ENCODE measurements around the gene ZNF576. TPM values are rescaled to one million over a fixed set of nuclear protein-coding genes. Genes with fewer than 3 reads are reported as not detected.

The ZNF576 gene
- total and polyA plus RNA-seq, 2 donors (not counting 3 experiments of a cell fraction or from before 2014, with no cell fraction given): 19.5 to 27.7 TPM

DNA sequence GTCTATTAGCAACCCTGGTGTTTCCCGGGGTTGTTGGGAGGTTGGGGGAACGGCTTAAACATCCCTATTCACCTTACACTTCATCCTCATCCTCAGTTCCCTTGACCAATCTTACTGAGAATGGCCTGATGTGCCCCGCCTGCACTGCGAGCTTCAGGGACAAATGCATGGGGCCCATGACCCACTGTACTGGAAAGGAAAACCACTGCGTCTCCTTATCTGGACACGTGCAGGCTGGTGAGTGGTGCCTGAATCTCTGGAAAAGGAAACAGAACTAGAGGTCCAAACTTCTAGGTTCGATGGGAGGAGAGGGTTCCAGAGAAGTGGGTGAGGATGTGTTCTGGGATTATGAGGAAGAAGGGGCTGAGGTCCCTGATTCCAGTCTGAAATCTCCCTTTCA is 14.9 kb upstream of the ZNF576 start:
- H3K9me3 ChIP-seq (replicated peaks; ENCODE audit: control insufficient read depth, insufficient read depth, low read length): no peaks in the 10 kb centered on the region
- H3K9ac ChIP-seq (replicated peaks; ENCODE audit: extremely low read depth, insufficient read depth, low read length): no peak overlapping the region
- H3K27ac ChIP-seq (ENCODE audit: insufficient read depth, low read depth, low read length): no peak overlapping the region
- no peaks in the 10 kb centered on the region for H3K79me2 ChIP-seq (ENCODE audit: control insufficient read depth, insufficient read depth, low read length)
- H2AFZ ChIP-seq (ENCODE audit: low read depth, low read length): no peak overlapping the region
- H4K20me1 ChIP-seq (replicated peaks; ENCODE audit: control insufficient read depth, extremely low read depth, insufficient read depth, low read length): no peaks in the 10 kb centered on the region
- no peak overlapping the region for H3K4me3 ChIP-seq (replicated peaks in 1 of 3; ENCODE audit: insufficient read depth in 1 of 3, low read depth in 1 of 3, low read length in 3 of 3)
- BruUV-seq (replicated peaks): no TSS peak
- no peak for FAIRE-seq
- no peak for DNase-seq (ENCODE audit: low read depth, low spot score)
- intact Hi-C loops (cut with micrococcal nuclease) (no loop called here), dilution Hi-C loops (cut with MboI; ENCODE audit: extremely low pct_ligation_motif_present, low sequenced_read_pairs) (no loop called here)
- H3K36me3 ChIP-seq (ENCODE audit: control insufficient read depth in 2 of 2, extremely low read depth in 1 of 2, insufficient read depth in 2 of 2, low read length in 2 of 2): no peaks in the 10 kb centered on the region
- H3K9me1 ChIP-seq (replicated peaks; ENCODE audit: control insufficient read depth, extremely low read depth, insufficient read depth, low read length): no peaks in the 10 kb centered on the region
- TF ChIP-seq POLR2A (IDR thresholded peaks at IDR 0.05; ENCODE audit: low read depth, low read length) (no peak), MYC (IDR thresholded peaks at IDR 0.05; ENCODE audit: low read depth, low read length) (no peak), POLR2AphosphoS5 (IDR thresholded peaks at IDR 0.05; ENCODE audit: insufficient read depth, low read depth, low read length) (no peak), GATA2 (IDR thresholded peaks at IDR 0.05; ENCODE audit: insufficient read depth, insufficient read length, low read depth, low read length) (no peak), JUN (IDR thresholded peaks at IDR 0.05; ENCODE audit: borderline replicate concordance, insufficient read depth, insufficient read length, low read depth) (no peak), EZH2 (IDR thresholded peaks at IDR 0.05; ENCODE audit: borderline replicate concordance, low read depth, low read length, severe bottlenecking) (no peak), FOS (IDR thresholded peaks at IDR 0.05; ENCODE audit: borderline replicate concordance, insufficient read depth, low read length) (no peak)
- TF ChIP-seq, protein P1, sequence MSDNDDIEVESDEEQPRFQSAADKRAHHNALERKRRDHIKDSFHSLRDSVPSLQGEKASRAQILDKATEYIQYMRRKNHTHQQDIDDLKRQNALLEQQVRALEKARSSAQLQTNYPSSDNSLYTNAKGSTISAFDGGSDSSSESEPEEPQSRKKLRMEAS (IDR thresholded peaks at IDR 0.05; ENCODE audit: insufficient read depth, insufficient read length): no peak
- TF ChIP-seq, protein P2, sequence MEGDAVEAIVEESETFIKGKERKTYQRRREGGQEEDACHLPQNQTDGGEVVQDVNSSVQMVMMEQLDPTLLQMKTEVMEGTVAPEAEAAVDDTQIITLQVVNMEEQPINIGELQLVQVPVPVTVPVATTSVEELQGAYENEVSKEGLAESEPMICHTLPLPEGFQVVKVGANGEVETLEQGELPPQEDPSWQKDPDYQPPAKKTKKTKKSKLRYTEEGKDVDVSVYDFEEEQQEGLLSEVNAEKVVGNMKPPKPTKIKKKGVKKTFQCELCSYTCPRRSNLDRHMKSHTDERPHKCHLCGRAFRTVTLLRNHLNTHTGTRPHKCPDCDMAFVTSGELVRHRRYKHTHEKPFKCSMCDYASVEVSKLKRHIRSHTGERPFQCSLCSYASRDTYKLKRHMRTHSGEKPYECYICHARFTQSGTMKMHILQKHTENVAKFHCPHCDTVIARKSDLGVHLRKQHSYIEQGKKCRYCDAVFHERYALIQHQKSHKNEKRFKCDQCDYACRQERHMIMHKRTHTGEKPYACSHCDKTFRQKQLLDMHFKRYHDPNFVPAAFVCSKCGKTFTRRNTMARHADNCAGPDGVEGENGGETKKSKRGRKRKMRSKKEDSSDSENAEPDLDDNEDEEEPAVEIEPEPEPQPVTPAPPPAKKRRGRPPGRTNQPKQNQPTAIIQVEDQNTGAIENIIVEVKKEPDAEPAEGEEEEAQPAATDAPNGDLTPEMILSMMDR (IDR thresholded peaks at IDR 0.05; ENCODE audit: extremely low read depth in 1 of 2, insufficient read depth in 1 of 2, low read depth in 1 of 2, low read length in 2 of 2): no peak
- H3K4me1 ChIP-seq (ENCODE audit: control insufficient read depth, extremely low read depth, insufficient read depth, low read length): no peaks in the 10 kb centered on the region
- no peaks in the 10 kb centered on the region for H3K27me3 ChIP-seq (ENCODE audit: control insufficient read depth in 2 of 2, insufficient read depth in 2 of 2, low read length in 2 of 2)
- ChIA-PET CTCF (interaction anchor here (2.0 kb wide), 1 partner anchor 13 kb away, joined by 11 read pairs; the partner anchor contains the start of gene IRGQ), POLR2A (no interaction called here)
- H3K4me2 ChIP-seq (ENCODE audit: insufficient read depth, low read length): no peak overlapping the region

All from endothelial cell of umbilical vein (primary cell).